Gastroesophageal sphincter (tissue), 4 donors: Measurements from ENCODE around the gene PTGFRN. TPM values are rescaled to one million over a fixed set of nuclear protein-coding genes. Genes with fewer than 3 reads are reported as not detected.

Experiments
- ATAC-seq: fragments of 150-250 bp; one replicate; pipeline ENCODE4 v1.9.1; 2016; ENCODE audit warnings: mild to moderate bottlenecking, moderate library complexity
- H3K27ac ChIP-seq, 4 donors: fragments of 200-600 bp; sonication (generic) in 3 of 4; 1 replicate in 3 of 4; 2 replicates in 1 of 4; pipeline ENCODE4 v1.5.1; 2016 to 2019
- H3K27me3 ChIP-seq: fragments of 200-600 bp; sonication (generic); one replicate; pipeline ENCODE4 v1.5.1; 2019
- H3K36me3 ChIP-seq, 2 donors: fragments of 200-600 bp; sonication (generic); one replicate each; pipeline ENCODE4 v1.5.1; 2019; ENCODE audit warnings: control low read depth in 1 of 2
- H3K4me1 ChIP-seq, 3 donors: fragments of 200-600 bp; sonication (generic); 1 replicate in 2 of 3; 2 replicates in 1 of 3; pipeline ENCODE4 v1.5.1; 2016 to 2019; ENCODE audit warnings: control low read depth in 2 of 3
- H3K4me3 ChIP-seq, 2 donors: fragments of 200-600 bp; sonication (generic); one replicate each; pipeline ENCODE4 v1.5.1; 2019; ENCODE audit warnings: mild to moderate bottlenecking in 1 of 2, moderate library complexity in 1 of 2
- H3K9me3 ChIP-seq, 3 donors: fragments of 200-600 bp; sonication (generic); one replicate each; pipeline ENCODE4 v1.5.1; 2017 to 2019; ENCODE audit warnings: control low read depth in 2 of 3
- CTCF ChIP-seq, 4 experiments: fragments of 200-600 bp in 2 of 4; fragments of 450-650 bp in 2 of 4; sonication (generic) in 1 of 4; IDR thresholded peaks; one replicate each; pipeline ENCODE4 v1.5.1; 2017 to 2019; ENCODE audit warnings: antibody characterized with exemption in 4 of 4, mild to moderate bottlenecking in 2 of 4, moderate library complexity in 2 of 4
- EP300 ChIP-seq: sonication (generic); formaldehyde crosslinking; IDR thresholded peaks from one replicate; pipeline ENCODE4 v1.6.1; 2017; ENCODE audit warnings: antibody characterized with exemption, mild to moderate bottlenecking
- POLR2A ChIP-seq, 2 donors: fragments of 450-650 bp; IDR thresholded peaks; one replicate each; pipeline ENCODE4 v1.6.1; 2017; ENCODE audit warnings: antibody characterized with exemption in 2 of 2, mild to moderate bottlenecking in 2 of 2, moderate library complexity in 1 of 2
- POLR2AphosphoS5 ChIP-seq: sonication (generic); formaldehyde crosslinking; IDR thresholded peaks from one replicate; pipeline ENCODE4 v1.6.1; 2017; ENCODE audit warnings: antibody characterized with exemption
- WGBS, 2 donors: methylation state at CpG; one replicate each; pipeline ENCODE4 v1.1.5; 2018; ENCODE audit warnings: low coverage in 1 of 2; 5-methylcytosine and 5-hydroxymethylcytosine counted together
- total RNA-seq, 4 donors: library from RNA; depleted of rRNA; stranded (reverse); fragments of >200 nt; gene quantifications; one replicate each; pipeline ENCODE4 v1.1.0, GENCODE V29; 2016

Gene PTGFRN
- total RNA-seq, 4 donors from 2014 or later: 60.0 to 166 (median 101) TPM

GRCh38 chr1:116895073-116895472, 14.6 kb upstream of the PTGFRN start:
- H3K36me3 ChIP-seq: no peaks in the 10 kb centered on the region
- H3K27ac ChIP-seq: no peak overlapping the region
- H3K4me3 ChIP-seq: no peak overlapping the region
- 67 to 73% methylated on average over 1 of the region's 1 CpG for WGBS, 2 donors
- H3K27me3 ChIP-seq: no peaks in the 10 kb centered on the region
- no peak for ATAC-seq
- no peaks in the 10 kb centered on the region for H3K4me1 ChIP-seq
- H3K9me3 ChIP-seq: no peaks in the 10 kb centered on the region
- no peak for TF ChIP-seq POLR2A (IDR thresholded peaks at IDR 0.05)
- TF ChIP-seq EP300: no peak
- TF ChIP-seq POLR2AphosphoS5: no peak
- TF ChIP-seq CTCF (IDR thresholded peaks at IDR 0.05): no peak

GRCh38 chr1:116899529-116899928, 10.2 kb upstream of the PTGFRN start:
- Histone ChIP-seq H3K9me3 (no peaks in the 10 kb centered on the region), H3K27ac (no peak overlapping the region), H3K4me3 (no peak overlapping the region), H3K27me3 (no peaks in the 10 kb centered on the region), H3K4me1 (no peaks in the 10 kb centered on the region), H3K36me3 (no peaks in the 10 kb centered on the region)
- TF ChIP-seq EP300: no peak
- TF ChIP-seq POLR2A (IDR thresholded peaks at IDR 0.05): no peak
- ATAC-seq: no peak

- ATAC-seq: no peak
- WGBS, 2 donors: 81 to 84% methylated on average over 5 to 7 of the region's 9 CpGs
- H3K4me3 ChIP-seq: no peak overlapping the region
- TF ChIP-seq EP300 (no peak), POLR2A (IDR thresholded peaks at IDR 0.05) (no peak), CTCF (IDR thresholded peaks at IDR 0.05) (no peak), POLR2AphosphoS5 (no peak)
- H3K27ac ChIP-seq: no peak overlapping the region
- no peaks in the 10 kb centered on the region for H3K27me3 ChIP-seq
- H3K4me1 ChIP-seq: no peaks in the 10 kb centered on the region
- no peaks in the 10 kb centered on the region for H3K36me3 ChIP-seq
- H3K9me3 ChIP-seq: no peaks in the 10 kb centered on the region
These were observed 9.0 kb upstream of the PTGFRN start for GRCh38 chr1:116900471-116901365.

GRCh38 chr1:116902027-116902426, 7.7 kb upstream of the PTGFRN start:
- Histone ChIP-seq H3K4me1 (no peaks in the 10 kb centered on the region), H3K36me3 (no peaks in the 10 kb centered on the region), H3K4me3 (no peak overlapping the region), H3K27ac (no peak overlapping the region), H3K27me3 (no peaks in the 10 kb centered on the region), H3K9me3 (no peaks in the 10 kb centered on the region)
- 77% methylated on average over 5 of the region's 5 CpGs for WGBS, 2 donors
- ATAC-seq: no peak
- TF ChIP-seq CTCF (IDR thresholded peaks at IDR 0.05) (no peak), EP300 (no peak), POLR2AphosphoS5 (no peak), POLR2A (IDR thresholded peaks at IDR 0.05) (no peak)

- WGBS, 2 donors: 94% methylated on average over 3 of the region's 3 CpGs; no CpG with 5 or more reads in 1 of the 2 donors
- H3K36me3 ChIP-seq: no peaks in the 10 kb centered on the region
- no peaks in the 10 kb centered on the region for H3K27me3 ChIP-seq
- H3K4me1 ChIP-seq: no peaks in the 10 kb centered on the region
- no peak for ATAC-seq
- no peaks in the 10 kb centered on the region for H3K9me3 ChIP-seq
- TF ChIP-seq EP300 (no peak), POLR2AphosphoS5 (no peak), POLR2A (IDR thresholded peaks at IDR 0.05) (no peak), CTCF (IDR thresholded peaks at IDR 0.05) (no peak)
- H3K4me3 ChIP-seq: no peak overlapping the region
- H3K27ac ChIP-seq: no peak overlapping the region
These were observed 6.9 kb upstream of the PTGFRN start for GRCh38 chr1:116902723-116903383.
